Measurements from ENCODE around the gene MAP2K7.

- no peak for TF ChIP-seq CTCF (conservative IDR thresholded peaks at IDR 0.05)
- TF ChIP-seq EZH2 (IDR thresholded peaks at IDR 0.05; ENCODE audit: low read depth) = no peak
Observed at GRCh38 chr19:7923295-7924191, 19.9 kb downstream of the MAP2K7 start.
